HCT116 (cell line): Measurements from ENCODE around the gene DCLK3. TPM values are rescaled to one million over a fixed set of nuclear protein-coding genes. Genes with fewer than 3 reads are reported as not detected.

ENCODE experiments used
- ATAC-seq: fragments of 200-7000 bp; cut with Tn5 transposase; 2 replicates; pipeline ENCODE4 v1.9.1; 2020; ENCODE audit warnings: mild to moderate bottlenecking, moderate library complexity
- BruUV-seq: library from RNA; stranded (reverse); fragments of 400-500 nt; replicated peaks from 2 replicates; lab custom pipeline; 2021; lab: Mats Ljungman, UMichigan
- CTCF ChIA-PET: fragments of 300-600 bp; sonication (Branson Sonifier 250); formaldehyde crosslinking; loops from one replicate; lab custom pipeline; 2021; ENCODE audit warnings: antibody characterized with exemption; lab: Charles Lee
- POLR2A ChIA-PET: fragments of 300-600, 350-600 bp; sonication (Branson Sonifier 250); formaldehyde crosslinking; loops from one replicate; lab custom pipeline; 2021; ENCODE audit warnings: antibody characterized with exemption; lab: Charles Lee
- RAD21 ChIA-PET, 2 experiments: fragments of 300-600 bp; sonication (Branson Sonifier 250); formaldehyde crosslinking; loops; one replicate each; lab custom pipeline; 2023; ENCODE audit warnings: low total read pairs in 2 of 2; ENCODE audit not compliant: uncharacterized antibody in 2 of 2, unreplicated experiment in 2 of 2, low non-redundant PET in 1 of 2; lab: Charles Lee
- DNase-seq: peaks from one replicate; pipeline ENCODE4 v3.0.0-alpha.2; 2010; ENCODE audit warnings: low read depth, low spot score
- H2AFZ ChIP-seq: fragments of 200-600 bp; shearing (Covaris generic), sonication (generic); 2 replicates; pipeline ENCODE4 v1.6.1; 2017; ENCODE audit warnings: low read depth, mixed run types, mixed read lengths, antibody characterized with exemption, low read length; ENCODE audit not compliant: poor library complexity, severe bottlenecking
- H3K27ac ChIP-seq: 2 replicates; pipeline ENCODE4 v1.5.1; 2012; ENCODE audit warnings: low read depth, low read length
- H3K27me3 ChIP-seq: fragments of 200-600 bp; sonication (generic); 2 replicates; pipeline ENCODE4 v1.6.1; 2016; ENCODE audit warnings: mixed run types, low read length, mixed read lengths; ENCODE audit not compliant: insufficient read depth
- H3K36me3 ChIP-seq, 2 experiments: fragments of 200-500 bp in 1 of 2; fragments of 200-600 bp in 1 of 2; sonication (Bioruptor generic) in 1 of 2; sonication (generic) in 1 of 2; 2 replicates each; pipeline versions ENCODE4 v1.5.1 to v1.6.1; 2014 to 2016; ENCODE audit warnings: low read length in 2 of 2, inconsistent platforms in 1 of 2, mixed read lengths in 1 of 2, mixed run types in 1 of 2; ENCODE audit not compliant: insufficient read depth in 2 of 2, control insufficient read depth in 1 of 2
- H3K4me1 ChIP-seq, 2 experiments: fragments of 200-600 bp in 1 of 2; sonication (generic) in 1 of 2; 2 replicates each; pipeline versions ENCODE4 v1.5.1 to v1.6.1; 2012 to 2017; ENCODE audit warnings: low read length in 2 of 2, inconsistent platforms in 1 of 2, mild to moderate bottlenecking in 1 of 2, mixed read lengths in 1 of 2, mixed run types in 1 of 2, moderate library complexity in 1 of 2; ENCODE audit not compliant: insufficient read depth in 2 of 2, control insufficient read depth in 1 of 2
- H3K4me2 ChIP-seq: fragments of 200-600 bp; sonication (generic); 2 replicates; pipeline ENCODE4 v1.6.1; 2017; ENCODE audit warnings: mixed run types, low read length, mixed read lengths
- H3K4me3 ChIP-seq, 2 experiments: fragments of 200-600 bp in 1 of 2; sonication (generic) in 1 of 2; replicated peaks in 1 of 2; 2 replicates each; pipeline ENCODE4 v1.5.1; 2011 to 2016; ENCODE audit warnings: low read length in 2 of 2, control low read depth in 1 of 2, low read depth in 1 of 2, mild to moderate bottlenecking in 1 of 2, mixed read lengths in 1 of 2, mixed run types in 1 of 2
- H3K79me2 ChIP-seq: fragments of 200-600 bp; sonication (generic); 2 replicates; pipeline ENCODE4 v1.6.1; 2017; ENCODE audit warnings: mild to moderate bottlenecking, mixed run types, low read length, moderate library complexity, mixed read lengths; ENCODE audit not compliant: insufficient read depth
- H3K9ac ChIP-seq: fragments of 200-600 bp; sonication (generic); 2 replicates; pipeline ENCODE4 v1.6.1; 2016; ENCODE audit warnings: low read length, mixed read lengths
- H3K9me2 ChIP-seq: fragments of 200-600 bp; sonication (generic), shearing (Covaris generic); 2 replicates; pipeline ENCODE4 v1.6.1; 2017; ENCODE audit warnings: mixed run types, mild to moderate bottlenecking, moderate library complexity; ENCODE audit not compliant: insufficient read depth
- H3K9me3 ChIP-seq, 2 experiments: fragments of 200-500 bp in 1 of 2; fragments of 200-600 bp in 1 of 2; sonication (Bioruptor generic) in 1 of 2; sonication (generic) in 1 of 2; 2 replicates each; pipeline ENCODE4 v1.6.1; 2014 to 2017; ENCODE audit warnings: low read length in 2 of 2, mixed read lengths in 2 of 2, inconsistent platforms in 1 of 2, low read depth in 1 of 2, mild to moderate bottlenecking in 1 of 2, mixed run types in 1 of 2, moderate library complexity in 1 of 2; ENCODE audit not compliant: control insufficient read depth in 1 of 2, insufficient read depth in 1 of 2
- H4K20me1 ChIP-seq: fragments of 200-600 bp; sonication (generic), shearing (Covaris generic); 2 replicates; pipeline ENCODE4 v1.6.1; 2017; ENCODE audit warnings: mixed run types, mild to moderate bottlenecking, moderate library complexity; ENCODE audit not compliant: insufficient read depth
- CBX3 ChIP-seq: IDR thresholded peaks from 2 replicates; pipeline ENCODE4 v1.6.1; 2012; ENCODE audit warnings: low read depth
- EGR1 ChIP-seq: IDR thresholded peaks from 2 replicates; pipeline ENCODE4 v1.6.1; 2012; ENCODE audit warnings: low read depth
- ELF1 ChIP-seq: IDR thresholded peaks from 2 replicates; pipeline ENCODE4 v1.6.1; 2012; ENCODE audit warnings: low read depth, borderline replicate concordance
- FOSL1 ChIP-seq: IDR thresholded peaks from 2 replicates; pipeline ENCODE4 v1.6.1; 2012; ENCODE audit warnings: low read depth
- JUND ChIP-seq: IDR thresholded peaks from 2 replicates; pipeline ENCODE4 v1.6.1; 2012
- POLR2AphosphoS5 ChIP-seq: IDR thresholded peaks from 2 replicates; pipeline ENCODE4 v1.6.1; 2011; ENCODE audit warnings: mild to moderate bottlenecking, low read depth, low read length, moderate library complexity
- TCF7L2 ChIP-seq: IDR thresholded peaks from 2 replicates; pipeline ENCODE4 v1.7.0; 2011; ENCODE audit warnings: borderline replicate concordance, inconsistent platforms; ENCODE audit not compliant: insufficient read depth, insufficient read length; ENCODE audit errors: extremely low read depth
- intact Hi-C: fragments of 100-400 bp; cut with micrococcal nuclease; formaldehyde crosslinking; loops from 2 replicates; pipeline ENCODE4 v1.10.0; 2022
- total RNA-seq: library from RNA; stranded (reverse); gene quantifications from one replicate; pipeline ENCODE4 v1.2.1, GENCODE V29; 2021; ENCODE audit not compliant: unreplicated experiment

Gene DCLK3
- total RNA-seq, 1 experiment from 2014 or later: not detected

DNA sequence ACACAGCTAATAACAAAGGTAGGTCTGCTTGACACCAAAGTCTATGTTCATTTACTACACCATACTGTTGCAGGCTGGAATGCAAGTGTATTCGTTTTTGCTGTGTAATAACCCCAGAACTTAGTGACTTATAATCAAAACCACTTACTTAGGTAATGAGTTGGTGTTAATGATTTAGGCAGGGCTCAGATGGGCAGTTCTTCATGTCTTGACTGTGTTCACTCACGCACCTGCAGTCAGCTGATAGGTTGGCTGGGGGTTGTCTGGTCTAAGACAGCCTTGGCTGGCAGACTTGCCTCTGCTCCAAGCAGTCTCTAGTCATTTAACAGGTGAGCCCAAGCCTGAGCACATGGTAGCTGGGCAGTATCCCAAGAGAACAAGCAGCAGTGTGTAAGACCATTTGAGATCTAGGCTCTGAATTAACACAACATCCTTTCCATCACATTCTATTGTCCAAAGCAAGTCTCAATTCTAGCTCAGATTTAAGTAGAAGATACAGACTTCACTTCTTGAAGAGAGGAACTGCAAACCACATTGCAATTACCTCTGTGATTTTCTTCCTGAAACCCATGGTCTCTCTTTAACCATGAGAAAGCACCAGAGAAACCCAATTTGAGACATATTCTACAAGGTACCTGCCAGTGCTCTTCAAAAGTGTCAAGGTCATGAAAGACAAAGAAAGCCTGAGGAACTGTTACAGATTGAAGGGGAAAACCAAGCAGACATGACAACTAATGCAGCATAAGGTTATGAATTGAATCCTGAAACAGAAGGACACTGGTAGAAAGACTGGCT, 13.3 kb upstream of the DCLK3 start:
- Histone ChIP-seq H3K9me2 (no peaks in the 10 kb centered on the region), H3K9ac (no peak overlapping the region), H3K27ac (no peak overlapping the region), H3K4me3 (no peak overlapping the region), H3K79me2 (no peaks in the 10 kb centered on the region), H3K36me3 (no peaks in the 10 kb centered on the region), H3K9me3 (no peaks in the 10 kb centered on the region), H3K4me1 (no peaks in the 10 kb centered on the region), H3K4me2 (no peak overlapping the region), H3K27me3 (peaks cover 44% of the 10 kb centered on the region), H4K20me1 (no peaks in the 10 kb centered on the region), H2AFZ (no peak overlapping the region)
- intact Hi-C loops: no loop called here
- no TSS peak for BruUV-seq
- ChIA-PET RAD21 (no interaction called here), CTCF (no interaction called here), POLR2A (no interaction called here)
- DNase-seq (no peak), ATAC-seq (0 out of 2 replicates have a peak, but pooled peaks have one; percentile 25)
- no peak for TF ChIP-seq TCF7L2
- TF ChIP-seq CBX3: no peak
- TF ChIP-seq FOSL1: no peak
- no peak for TF ChIP-seq POLR2AphosphoS5

- H3K4me2 ChIP-seq: no peak overlapping the region
- no peak overlapping the region for H2AFZ ChIP-seq
- H3K9me3 ChIP-seq: no peaks in the 10 kb centered on the region
- H3K27me3 ChIP-seq: peaks cover 40% of the 10 kb centered on the region
- ChIA-PET CTCF (interaction anchor here (1.3 kb wide), 1 partner anchor 16 kb away, joined by 3 read pairs; no protein-coding TSS in a partner anchor), RAD21 (no interaction called here), POLR2A (no interaction called here)
- DNase-seq (no peak), ATAC-seq (no peak)
- no peaks in the 10 kb centered on the region for H3K9me2 ChIP-seq
- TF ChIP-seq JUND (no peak), EGR1 (no peak), ELF1 (no peak), FOSL1 (no peak), POLR2AphosphoS5 (no peak)
- intact Hi-C loops: no loop called here
- H3K4me1 ChIP-seq: no peaks in the 10 kb centered on the region
- no peak overlapping the region for H3K27ac ChIP-seq
- no peak overlapping the region for H3K4me3 ChIP-seq
- H3K36me3 ChIP-seq: no peaks in the 10 kb centered on the region
- no TSS peak for BruUV-seq
- H3K9ac ChIP-seq: no peak overlapping the region
- H4K20me1 ChIP-seq: no peaks in the 10 kb centered on the region
- H3K79me2 ChIP-seq: no peaks in the 10 kb centered on the region
Measured at GRCh38 chr3:36776436-36776835, 12.1 kb upstream of the DCLK3 start.
